Activated B cell treated with CpG ODN at 0.5 μM for 24 hours (primary cell): ENCODE data around the gene NXPH2. TPM values are rescaled to one million over a fixed set of nuclear protein-coding genes. Genes with fewer than 3 reads are reported as not detected.

ENCODE experiments used
- ATAC-seq: fragments of 200-7000 bp; cut with Tn5 transposase; one replicate; pipeline ENCODE4 v1.10.0; 2021; ENCODE audit warnings: low read depth, mild to moderate bottlenecking, moderate library complexity
- CTCF ChIA-PET: fragments of 350-600 bp; sonication (Branson Sonifier 250); formaldehyde crosslinking; loops from one replicate; lab custom pipeline; 2021; ENCODE audit warnings: antibody characterized with exemption; lab: Charles Lee
- POLR2A ChIA-PET: fragments of 350-600 bp; sonication (Branson Sonifier 250); formaldehyde crosslinking; loops from one replicate; lab custom pipeline; 2021; ENCODE audit warnings: antibody characterized with exemption; lab: Charles Lee
- DNase-seq: peaks from one replicate; pipeline ENCODE4 v3.0.0; 2022
- H3K27ac Mint-ChIP-seq: one replicate; pipeline ENCODE4 v1.8.0; 2020; ENCODE audit warnings: mixed read lengths
- H3K27me3 Mint-ChIP-seq: one replicate; pipeline ENCODE4 v1.8.0; 2021; ENCODE audit warnings: mixed read lengths
- H3K36me3 Mint-ChIP-seq: one replicate; pipeline ENCODE4 v1.8.0; 2021; ENCODE audit warnings: low read depth, mixed read lengths
- H3K4me1 Mint-ChIP-seq: one replicate; pipeline ENCODE4 v1.8.0; 2021; ENCODE audit warnings: mixed read lengths
- H3K4me3 Mint-ChIP-seq: one replicate; pipeline ENCODE4 v1.8.0; 2020; ENCODE audit warnings: mild to moderate bottlenecking, mixed read lengths
- H3K9me3 Mint-ChIP-seq: one replicate; pipeline ENCODE4 v1.8.0; 2020; ENCODE audit warnings: mixed read lengths
- CTCF ChIP-seq: fragments of 200-600 bp; IDR thresholded peaks from one replicate; pipeline ENCODE4 v1.8.0; 2022; ENCODE audit warnings: antibody characterized with exemption, mild to moderate bottlenecking
- intact Hi-C: fragments of 100-400 bp; cut with micrococcal nuclease; formaldehyde crosslinking; loops from one replicate; pipeline ENCODE4 v1.15.1; 2024
- total RNA-seq: library from RNA; stranded (reverse); gene quantifications from 2 replicates; pipeline ENCODE4 v1.2.3, GENCODE V29; 2022

Gene NXPH2
- total RNA-seq, 1 donor from 2014 or later, result not detected

GRCh38 chr2:138775736-138776135 lies 4.5 kb downstream of the NXPH2 start:
- no peak for ATAC-seq
- no peak overlapping the region for H3K27ac Mint-ChIP-seq
- H3K9me3 Mint-ChIP-seq, result no peaks in the 10 kb centered on the region
- POLR2A ChIA-PET, result no interaction called here
- intact Hi-C loops, result no loop called here
- peaks cover 2% of the 10 kb centered on the region for H3K4me1 Mint-ChIP-seq
- H3K27me3 Mint-ChIP-seq, result peaks cover 17% of the 10 kb centered on the region
- no peak for DNase-seq
- TF ChIP-seq CTCF, result no peak
- no peak overlapping the region for H3K4me3 Mint-ChIP-seq
- CTCF ChIA-PET, result interaction anchor here (1.4 kb wide), 1 partner anchor 10 kb away, joined by 5 read pairs; no protein-coding TSS in a partner anchor
- no peaks in the 10 kb centered on the region for H3K36me3 Mint-ChIP-seq

DNA sequence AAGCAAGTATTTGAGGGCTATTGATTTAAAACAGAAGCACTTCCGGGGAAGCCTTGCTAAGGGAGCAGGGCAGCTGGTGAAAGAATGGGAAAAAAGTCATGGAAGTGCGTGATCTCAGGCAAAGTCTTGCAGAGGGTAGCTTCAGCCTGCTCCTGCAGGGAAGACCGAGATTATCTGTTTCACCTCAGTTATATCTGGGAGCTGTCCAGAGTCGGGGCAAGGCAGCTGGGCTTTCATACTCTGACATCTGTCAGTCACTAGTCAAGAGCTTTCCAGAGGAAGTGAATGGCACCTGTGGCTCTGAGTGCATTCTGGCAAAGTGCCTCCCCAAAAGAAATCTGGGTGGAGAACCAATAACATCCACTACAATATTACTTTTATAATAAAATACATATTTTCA lies 8.7 kb downstream of the NXPH2 start:
- no peak for TF ChIP-seq CTCF

DNA sequence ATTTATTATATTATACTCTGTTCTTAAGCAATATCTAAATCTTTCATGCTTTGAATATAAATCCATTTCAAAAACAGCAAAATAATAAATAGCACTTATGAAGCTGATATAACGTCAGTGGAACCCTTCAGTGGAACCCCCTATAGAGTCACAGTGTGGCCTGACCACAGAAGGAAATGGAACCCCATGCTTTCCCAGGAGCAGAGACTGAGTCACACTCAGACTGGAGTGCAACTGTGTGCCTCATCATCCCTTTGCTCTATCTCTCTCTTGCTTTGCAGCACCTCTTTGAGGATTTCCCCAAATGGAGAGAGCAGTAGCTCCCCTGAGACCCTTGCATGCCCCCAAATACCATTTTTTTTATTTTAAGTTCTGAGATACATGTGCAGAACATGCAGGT lies 13.1 kb downstream of the NXPH2 start:
- no peaks in the 10 kb centered on the region for H3K36me3 Mint-ChIP-seq
- H3K4me3 Mint-ChIP-seq, result no peak overlapping the region
- ATAC-seq, result no peak
- no peaks in the 10 kb centered on the region for H3K4me1 Mint-ChIP-seq
- DNase-seq, result no peak
- peaks cover 6% of the 10 kb centered on the region for H3K27me3 Mint-ChIP-seq
- CTCF ChIA-PET, result no interaction called here
- no peak for TF ChIP-seq CTCF
- no peak overlapping the region for H3K27ac Mint-ChIP-seq
- POLR2A ChIA-PET, result no interaction called here
- intact Hi-C loops, result no loop called here
- no peaks in the 10 kb centered on the region for H3K9me3 Mint-ChIP-seq

More for the DNA sequence above, 8.7 kb downstream of the NXPH2 start:
- ChIA-PET POLR2A (no interaction called here), CTCF (no interaction called here)
- intact Hi-C loops, result no loop called here
- Mint-ChIP-seq H3K9me3 (no peaks in the 10 kb centered on the region), H3K4me3 (no peak overlapping the region), H3K27me3 (peaks cover 6% of the 10 kb centered on the region), H3K27ac (no peak overlapping the region), H3K36me3 (no peaks in the 10 kb centered on the region), H3K4me1 (no peaks in the 10 kb centered on the region)
- DNase-seq (no peak), ATAC-seq (no peak)

DNA sequence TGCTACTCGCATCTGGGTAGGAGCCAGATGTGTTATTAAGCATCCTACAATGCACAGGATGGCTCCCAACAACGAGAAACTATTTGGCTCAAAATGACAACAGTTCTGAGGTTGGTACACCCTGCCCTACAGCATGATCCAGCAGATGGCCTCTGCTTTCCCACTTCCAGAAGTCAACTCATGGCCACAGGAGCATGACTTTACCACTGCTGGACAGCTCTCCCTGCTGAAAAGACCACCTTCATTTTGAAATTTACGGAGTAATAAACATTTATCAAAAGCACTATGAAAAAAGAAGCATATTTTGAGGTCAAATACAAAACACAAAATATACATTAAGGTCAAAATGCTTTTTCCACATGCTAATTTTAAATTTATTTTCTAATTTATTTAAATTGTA lies 13.7 kb downstream of the NXPH2 start:
- H3K4me3 Mint-ChIP-seq, result no peak overlapping the region
- ChIA-PET POLR2A (no interaction called here), CTCF (no interaction called here)
- no peaks in the 10 kb centered on the region for H3K4me1 Mint-ChIP-seq
- H3K36me3 Mint-ChIP-seq, result no peaks in the 10 kb centered on the region
- no peak overlapping the region for H3K27ac Mint-ChIP-seq
- intact Hi-C loops, result no loop called here
- ATAC-seq, result no peak
- no peak for TF ChIP-seq CTCF
- DNase-seq, result no peak
- H3K9me3 Mint-ChIP-seq, result no peaks in the 10 kb centered on the region
- peaks cover 4% of the 10 kb centered on the region for H3K27me3 Mint-ChIP-seq

DNA sequence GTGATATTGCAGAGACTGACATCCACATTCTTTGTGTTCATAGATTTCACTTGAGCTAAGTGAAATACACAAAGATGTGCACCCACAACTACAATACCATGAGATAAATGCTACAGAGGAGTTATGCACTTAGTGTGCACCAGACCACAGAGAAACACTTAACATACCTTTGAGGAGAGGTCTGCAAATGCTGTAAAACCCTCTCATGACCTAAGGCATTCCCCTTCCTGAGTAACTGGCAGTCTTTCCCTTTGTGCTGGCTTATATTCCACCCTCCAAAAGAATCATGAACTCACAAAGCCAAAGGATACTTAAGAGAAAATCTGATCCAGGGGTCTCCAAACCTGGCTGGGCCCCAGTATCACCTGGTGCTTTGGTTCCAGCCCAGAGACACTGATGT lies 16.2 kb downstream of the NXPH2 start:
- TF ChIP-seq CTCF, result no peak
- ChIA-PET CTCF (no interaction called here), POLR2A (no interaction called here)
- DNase-seq (no peak), ATAC-seq (no peak)
- H3K4me1 Mint-ChIP-seq, result no peaks in the 10 kb centered on the region
- H3K27me3 Mint-ChIP-seq, result peaks cover 4% of the 10 kb centered on the region
- H3K36me3 Mint-ChIP-seq, result no peaks in the 10 kb centered on the region
- no peak overlapping the region for H3K4me3 Mint-ChIP-seq
- no peak overlapping the region for H3K27ac Mint-ChIP-seq
- no peaks in the 10 kb centered on the region for H3K9me3 Mint-ChIP-seq
- intact Hi-C loops, result no loop called here
